Smooth muscle cell of the brain vasculature (primary cell): ENCODE data around the gene SPINK5.
A peak's percentile ranks its signal among the peaks of the same experiment; 100 is the strongest.

Source experiments
- DNase-seq: peaks from one replicate; pipeline ENCODE4 v3.0.0-alpha.2; 2012; ENCODE audit warnings: low read depth, low spot score

SPINK5 gene

DNA sequence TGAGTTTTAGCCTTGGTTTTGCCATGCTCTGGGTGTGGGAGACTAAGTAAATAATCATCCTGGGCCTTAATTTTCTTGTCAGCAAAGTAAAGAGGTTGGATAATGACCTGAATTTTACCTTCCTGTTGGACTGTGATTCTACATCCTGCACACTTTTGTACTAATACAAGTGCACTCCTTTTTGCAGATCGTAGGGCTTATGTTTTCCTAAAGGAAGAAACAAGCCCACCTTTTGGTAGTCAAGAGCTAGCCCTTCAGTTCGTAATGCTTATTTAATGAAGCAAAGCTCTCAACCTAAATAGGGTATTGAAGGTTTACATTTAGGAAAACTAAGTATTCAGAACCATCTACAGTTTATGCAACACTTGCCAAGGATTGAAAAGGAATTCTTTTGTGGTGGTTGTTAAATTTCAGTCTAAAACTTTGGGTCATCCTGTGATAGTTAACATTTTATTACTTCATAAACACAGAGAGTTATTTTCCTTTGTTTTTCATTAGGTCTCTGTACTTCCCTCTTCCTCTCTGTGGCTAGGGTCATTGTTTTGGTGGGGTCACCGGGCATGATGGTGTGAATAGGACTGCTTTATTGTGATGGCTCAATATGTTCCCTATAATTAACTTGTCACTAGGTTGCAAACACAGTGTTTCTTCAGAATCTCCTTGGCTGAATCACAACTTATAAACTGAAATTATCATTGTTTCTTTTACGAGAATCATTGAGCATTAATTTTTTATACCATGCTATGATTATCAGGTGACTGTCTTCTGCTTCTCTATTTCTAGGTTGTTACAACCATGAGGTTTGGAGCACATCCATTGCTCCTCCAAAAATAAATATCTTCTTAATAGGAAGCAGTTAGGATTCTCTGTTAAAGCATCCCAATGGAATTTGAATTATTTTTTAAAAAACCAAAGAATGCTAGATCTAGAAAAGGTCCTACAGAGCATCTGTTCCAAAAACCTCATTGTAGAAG lies 28.5 kb downstream of the SPINK5 start:
- no peak for DNase-seq

DNA sequence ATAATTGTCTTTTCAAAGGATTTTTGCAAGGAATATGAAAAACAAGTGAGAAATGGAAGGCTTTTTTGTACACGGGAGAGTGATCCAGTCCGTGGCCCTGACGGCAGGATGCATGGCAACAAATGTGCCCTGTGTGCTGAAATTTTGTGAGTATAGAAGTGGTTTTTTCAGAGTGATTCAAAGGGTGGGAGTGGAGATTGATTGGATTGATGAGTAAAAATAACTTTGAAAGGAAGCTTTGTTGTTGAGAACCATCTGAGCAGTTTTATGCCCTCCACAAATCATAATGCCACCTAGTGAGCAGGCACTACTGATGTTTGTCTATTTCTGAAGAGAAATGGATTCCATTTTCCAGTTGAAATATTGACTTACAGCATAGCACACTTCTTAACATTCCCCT lies 30.6 kb downstream of the SPINK5 start:
- no peak for DNase-seq

- no peak for DNase-seq
Measured at GRCh38 chr5:148104226-148104625, 40.4 kb downstream of the SPINK5 start.

- no peak for DNase-seq
Measured at GRCh38 chr5:148107608-148108007, 43.8 kb downstream of the SPINK5 start.

- DNase-seq, result no peak
Measured at GRCh38 chr5:148113243-148113642, 49.5 kb downstream of the SPINK5 start.

DNA sequence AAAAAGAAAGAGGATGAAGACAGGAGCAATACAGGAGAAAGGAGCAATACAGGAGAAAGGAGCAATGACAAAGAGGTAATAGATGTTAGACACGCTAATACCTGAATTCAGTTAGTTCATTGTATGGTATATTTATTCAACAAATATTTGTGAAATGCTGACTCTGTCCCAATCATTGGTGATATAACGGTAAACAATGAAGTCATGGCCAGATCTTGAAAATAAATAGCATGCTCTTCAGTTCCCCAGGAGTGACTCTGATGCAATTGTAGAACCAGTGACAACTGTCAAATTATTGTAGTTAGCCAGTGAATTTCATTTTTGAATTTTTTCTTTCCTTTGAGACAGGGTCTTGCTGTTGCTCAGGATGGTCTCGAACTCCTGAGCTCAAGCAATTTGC lies 56.5 kb downstream of the SPINK5 start:
- no peak for DNase-seq

- no peak for DNase-seq
Measured at GRCh38 chr5:148125641-148126040, 61.9 kb downstream of the SPINK5 start.

DNA sequence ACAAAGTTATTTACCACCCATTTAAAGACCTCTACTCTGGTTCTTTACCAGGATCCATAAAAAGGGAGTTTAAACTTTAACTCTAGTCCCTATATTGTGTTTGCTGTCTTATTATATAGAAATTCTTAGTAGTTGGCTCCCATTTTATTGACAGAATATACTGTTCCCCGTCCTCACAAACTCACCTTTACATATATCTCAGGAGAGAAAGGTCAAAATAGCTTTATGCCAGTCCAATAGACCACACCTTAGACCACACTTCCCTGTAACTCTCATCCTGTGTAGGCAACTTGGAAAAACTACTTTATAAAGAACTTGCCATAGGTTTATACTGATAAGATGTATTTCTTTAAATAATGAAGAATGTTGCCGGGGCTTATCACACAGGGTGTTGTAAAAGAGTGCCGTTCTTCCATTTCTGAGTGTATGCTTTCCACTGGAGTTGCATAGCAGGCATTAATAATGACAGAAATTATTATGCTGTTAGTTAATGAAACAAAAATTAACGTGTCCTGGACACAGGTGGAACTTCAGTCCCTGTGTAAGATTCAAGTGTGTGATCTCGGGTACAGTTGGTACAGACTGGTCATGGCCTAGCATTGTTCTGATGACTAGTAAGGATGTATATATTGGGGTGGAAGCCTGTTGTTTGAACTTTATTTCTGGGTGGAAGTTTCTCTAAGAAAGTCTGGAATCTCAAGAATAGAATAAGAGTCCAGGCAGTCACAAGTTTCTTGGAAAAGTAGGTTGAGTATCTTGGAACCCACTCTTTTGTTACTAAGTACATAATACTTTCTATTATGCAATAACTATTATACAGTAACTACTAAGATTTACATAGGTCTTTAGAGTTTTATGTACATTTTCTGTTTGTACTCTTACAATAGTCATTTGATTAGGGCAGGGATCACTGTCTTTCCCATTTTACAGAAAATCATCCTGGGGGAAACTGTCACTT lies 71.6 kb downstream of the SPINK5 start:
- no peak for DNase-seq

DNA sequence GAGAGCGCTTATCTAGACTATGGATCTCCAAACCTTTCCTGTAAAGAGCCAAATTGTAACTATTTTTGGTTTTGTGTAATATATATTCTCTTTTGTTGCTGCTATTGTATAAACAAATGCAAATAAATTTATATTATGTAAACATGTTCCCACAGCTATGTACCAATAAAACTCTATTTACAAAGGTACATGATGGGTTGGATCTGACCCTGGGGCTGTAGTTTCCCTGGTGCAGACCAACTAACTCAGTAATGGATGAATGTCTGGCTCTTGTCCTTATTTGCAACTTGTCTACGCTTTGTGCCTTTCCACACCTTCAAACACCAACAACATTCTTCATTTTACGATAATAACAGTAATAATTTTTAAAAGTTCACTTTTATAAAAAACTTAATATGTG lies 77.1 kb downstream of the SPINK5 start:
- no peak for DNase-seq

DNA sequence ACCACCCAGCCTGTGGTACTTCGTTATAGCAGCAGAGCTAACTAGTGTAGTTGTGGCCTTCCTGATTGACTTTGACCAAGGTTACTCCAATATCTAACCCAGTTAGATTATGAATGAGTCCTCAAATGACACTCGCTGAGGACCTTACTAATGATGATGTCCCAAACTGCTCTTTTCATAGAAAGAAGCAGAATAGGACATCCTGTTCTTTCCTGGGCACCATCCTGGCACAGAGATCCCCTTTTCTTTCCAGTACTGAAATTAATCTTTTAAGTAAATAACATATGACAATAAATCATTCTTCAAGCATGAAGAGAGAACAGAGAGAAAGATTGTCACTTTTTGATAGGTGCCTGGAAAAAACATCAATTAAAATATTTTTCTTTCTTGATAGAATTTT lies 77.9 kb downstream of the SPINK5 start:
- DNase-seq, result no peak

DNA sequence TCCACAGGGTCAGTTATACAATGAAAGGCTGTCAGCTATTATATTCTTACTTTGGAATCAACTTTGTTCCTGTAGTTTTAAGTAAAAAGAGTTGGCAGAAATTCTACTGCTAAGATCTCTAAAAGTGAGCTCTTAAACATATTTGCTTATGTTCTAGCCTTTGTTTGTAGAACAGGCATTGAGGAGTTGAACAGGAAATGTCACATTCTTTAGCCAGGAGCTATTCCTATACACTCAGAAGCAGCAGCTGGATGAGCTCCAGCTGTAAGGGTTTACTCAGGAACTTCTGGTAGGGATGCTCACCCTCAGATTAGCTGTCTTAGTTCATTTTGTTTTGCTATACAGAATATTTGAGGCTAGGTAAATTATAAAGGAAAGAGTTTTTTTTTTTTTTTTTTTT lies 82.1 kb downstream of the SPINK5 start:
- peak; percentile 13 for DNase-seq

DNA sequence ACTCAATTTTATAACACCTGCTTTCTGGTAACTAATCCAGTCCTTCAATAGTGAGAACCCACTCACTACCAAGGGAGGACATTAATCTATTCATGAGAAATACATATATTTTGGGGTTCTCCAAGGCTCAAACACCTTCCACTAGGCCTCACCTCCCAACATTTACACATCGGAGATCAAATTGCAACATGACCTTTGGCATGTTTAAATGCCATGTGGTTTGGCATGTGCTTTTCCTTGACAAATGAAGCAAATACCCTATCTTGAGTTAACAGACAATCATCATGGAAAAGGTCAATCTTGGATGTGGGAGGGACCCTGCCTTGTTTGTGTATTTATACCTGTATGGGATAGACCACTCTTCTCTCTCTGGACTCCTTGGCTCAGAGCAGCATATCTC lies 82.7 kb downstream of the SPINK5 start:
- no peak for DNase-seq

- no peak for DNase-seq
Measured at GRCh38 chr5:148147415-148147814, 83.6 kb downstream of the SPINK5 start.

DNA sequence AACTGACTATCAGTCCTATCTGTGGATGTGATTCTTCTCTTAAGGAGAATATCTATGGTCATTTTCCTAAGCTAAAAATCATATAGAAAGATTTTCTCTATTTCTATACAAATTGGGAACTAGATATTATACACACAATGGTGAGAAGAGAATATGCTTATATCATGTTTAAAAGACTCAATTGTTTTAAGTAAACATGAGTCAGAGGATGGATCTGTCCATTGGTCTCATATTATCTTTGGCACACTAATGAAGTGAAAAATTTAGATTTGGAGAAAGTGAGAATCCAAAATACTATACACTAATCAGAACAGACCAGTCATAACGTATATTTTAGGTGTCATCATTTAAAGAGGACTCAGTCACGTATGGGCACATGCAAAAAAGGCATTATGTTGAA lies 88.1 kb downstream of the SPINK5 start:
- DNase-seq, result no peak

- DNase-seq, result no peak
Measured at GRCh38 chr5:148152781-148153180, 89.0 kb downstream of the SPINK5 start.

DNA sequence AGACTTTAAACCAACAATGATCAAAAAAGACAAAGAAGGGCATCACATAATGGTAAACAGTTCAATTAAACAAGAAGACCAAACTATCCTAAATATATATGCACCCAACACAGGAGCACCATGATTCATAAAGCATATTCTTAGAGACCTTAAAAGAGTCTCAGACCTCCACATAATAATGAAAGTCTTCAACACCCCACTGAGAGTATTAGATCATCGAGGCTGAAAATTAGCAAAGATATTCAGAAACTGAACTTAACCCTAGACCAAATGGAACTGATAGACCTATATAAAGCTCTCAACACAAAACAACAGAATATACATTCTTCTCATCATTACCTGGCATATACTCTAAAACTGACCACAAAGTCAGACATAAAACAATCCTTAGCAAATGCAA lies 92.8 kb downstream of the SPINK5 start:
- no peak for DNase-seq

DNA sequence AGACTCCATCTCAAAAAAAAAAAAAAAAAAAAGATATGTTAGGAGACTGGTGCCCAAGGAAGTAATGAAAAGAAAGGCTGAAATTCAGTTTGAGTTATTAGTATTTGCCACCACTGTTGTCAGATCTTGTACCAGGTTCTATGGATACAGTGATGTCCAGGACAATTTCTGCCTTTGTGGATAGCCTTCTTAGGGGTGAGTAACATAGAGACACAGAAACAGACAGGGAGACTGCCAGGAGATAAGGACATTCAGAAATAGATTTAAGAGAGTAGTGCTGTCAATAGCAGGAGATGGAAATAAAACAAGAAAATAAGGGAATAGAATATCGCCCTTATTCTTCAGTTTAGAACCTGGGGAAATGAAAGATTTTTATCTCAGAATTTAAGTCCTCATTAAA lies 98.3 kb downstream of the SPINK5 start:
- DNase-seq, result no peak

GRCh38 chr5:148163345-148163744 lies 99.6 kb downstream of the SPINK5 start:
- no peak for DNase-seq

GRCh38 chr5:148166550-148167283 lies 102.9 kb downstream of the SPINK5 start:
- DNase-seq, result no peak

DNA sequence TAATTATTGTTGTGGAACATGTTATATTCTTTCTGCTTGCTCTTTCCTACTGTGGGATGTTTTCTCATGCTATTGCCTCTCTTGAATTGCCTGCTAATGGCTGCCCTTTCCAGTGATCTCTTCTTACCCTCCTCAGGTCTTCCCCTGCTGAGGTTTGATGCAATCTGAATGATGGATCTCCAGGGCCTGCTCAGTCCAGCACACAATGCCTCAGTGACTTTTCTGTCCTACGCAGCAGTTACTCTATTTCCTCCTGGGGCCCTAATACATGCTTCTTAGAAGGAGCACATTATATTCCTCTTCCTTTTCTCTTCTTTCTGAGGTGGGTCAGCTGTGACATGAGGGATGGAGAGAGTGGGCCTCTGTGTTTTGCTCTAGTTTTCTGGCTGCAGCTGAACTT lies 104.5 kb downstream of the SPINK5 start, which contains the start of gene SPINK14:
Gene SPINK14 (plus strand): TSS at position 301 of the 400 bp plus-strand sequence. CDS start 1,187 bp downstream, outside the sequence.
- DNase-seq, result no peak

GRCh38 chr5:148172377-148172776 lies 108.6 kb downstream of the SPINK5 start:
- no peak for DNase-seq

DNA sequence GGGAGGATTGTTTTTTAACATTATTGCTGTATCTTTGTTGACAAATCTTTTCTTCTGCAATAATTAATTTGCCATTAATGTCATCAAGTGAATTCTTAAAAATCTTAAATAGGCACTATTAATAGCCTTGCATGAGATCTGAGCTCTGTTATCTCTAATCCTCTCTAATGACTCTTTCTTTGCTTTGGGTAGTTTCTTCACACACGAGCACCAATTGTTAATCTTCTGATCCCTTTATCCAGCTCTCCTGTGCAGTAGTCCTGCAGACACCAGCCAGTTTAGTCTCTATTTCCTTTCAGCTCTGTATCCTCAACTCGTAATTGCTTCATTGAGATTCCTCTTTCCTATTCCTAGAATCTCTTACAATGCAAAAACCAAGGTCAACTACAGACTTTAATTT lies 112.7 kb downstream of the SPINK5 start:
- no peak for DNase-seq
